Thyroid gland (tissue), 4 donors: ENCODE data around the gene ARFGAP3. TPM values are rescaled to one million over a fixed set of nuclear protein-coding genes. Genes with fewer than 3 reads are reported as not detected.
A peak's percentile ranks its signal among the peaks of the same experiment; 100 is the strongest.

Experiments
- DNase-seq, 2 donors: peaks; one replicate each; pipeline ENCODE4 v3.0.0-alpha.2; 2019
- H3K27ac ChIP-seq, 3 donors: fragments of 200-600 bp; sonication (generic); 1 replicate in 2 of 3; 2 replicates in 1 of 3; pipeline ENCODE4 v1.5.1; 2016 to 2019; ENCODE audit warnings: mild to moderate bottlenecking in 1 of 3, moderate library complexity in 1 of 3
- H3K27me3 ChIP-seq: fragments of 200-600 bp; sonication (generic); one replicate; pipeline ENCODE4 v1.5.1; 2019
- H3K36me3 ChIP-seq, 2 donors: fragments of 200-600 bp; sonication (generic); one replicate each; pipeline ENCODE4 v1.5.1; 2016 to 2019
- H3K4me1 ChIP-seq, 2 donors: fragments of 200-600 bp; sonication (generic); one replicate each; pipeline ENCODE4 v1.5.1; 2017 to 2019
- H3K4me3 ChIP-seq, 3 donors: fragments of 200-600 bp; sonication (generic); replicated peaks in 1 of 3; 1 replicate in 2 of 3; 2 replicates in 1 of 3; pipeline ENCODE4 v1.5.1; 2016; ENCODE audit warnings: mild to moderate bottlenecking in 1 of 3
- H3K9me3 ChIP-seq: fragments of 200-600 bp; sonication (generic); one replicate; pipeline ENCODE4 v1.5.1; 2017
- POLR2A ChIP-seq, 2 donors: fragments of 450-650 bp; IDR thresholded peaks; one replicate each; pipeline ENCODE4 v1.6.1; 2017; ENCODE audit warnings: antibody characterized with exemption in 2 of 2, mild to moderate bottlenecking in 2 of 2, moderate library complexity in 1 of 2
- WGBS, 2 donors: methylation state at CpG; one replicate each; pipeline ENCODE4 v1.1.5; 2017; 5-methylcytosine and 5-hydroxymethylcytosine counted together
- intact Hi-C: fragments of 100-400 bp; cut with DNase I; formaldehyde crosslinking; loops from one replicate; pipeline ENCODE4 v1.15.1; 2023
- total RNA-seq, 4 donors: library from RNA; depleted of rRNA; stranded (reverse); fragments of >200 nt; gene quantifications; one replicate each; pipeline ENCODE4 v1.2.3, GENCODE V29; 2016
- TF ChIP-seq, protein P1 (sequence below), 6 experiments: fragments of 200-600 bp in 3 of 6; fragments of 450-650 bp in 3 of 6; sonication (generic) in 3 of 6; IDR thresholded peaks; one replicate each; pipeline ENCODE4 v1.5.1; 2016 to 2019; ENCODE audit warnings: antibody characterized with exemption in 6 of 6, mild to moderate bottlenecking in 2 of 6, inconsistent platforms in 1 of 6, moderate library complexity in 1 of 6

Gene ARFGAP3
- total RNA-seq, 4 donors from 2014 or later: 82.3 to 106 (median 94.2) TPM

DNA sequence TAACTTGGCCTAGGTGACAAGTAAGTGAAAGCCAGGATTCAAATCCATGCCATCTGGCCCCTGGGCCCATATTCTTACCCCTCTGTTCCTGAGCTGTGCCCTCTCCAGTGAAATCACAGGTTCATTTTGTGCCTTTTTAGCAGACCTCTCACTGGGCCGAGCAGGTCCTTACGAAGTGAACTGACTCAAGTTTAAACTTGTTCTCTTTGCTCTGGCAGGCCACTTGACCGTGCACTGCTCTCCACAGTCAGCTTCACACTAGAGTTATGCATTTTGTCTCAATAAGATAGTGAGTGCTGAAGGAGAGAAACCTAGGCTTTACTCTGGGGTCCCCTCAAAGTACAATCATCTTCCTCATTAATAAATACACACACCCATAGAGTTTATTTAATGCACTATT, 40.7 kb downstream of the ARFGAP3 start:
- Histone ChIP-seq H3K9me3 (no peaks in the 10 kb centered on the region), H3K4me3 (no peak overlapping the region), H3K27ac (peak overlapping the region; percentile 84 to 90 (median 85)), H3K4me1 (peaks cover 56 to 69% of the 10 kb centered on the region in 2 donors), H3K36me3 (peaks cover 0 to under 1% of the 10 kb centered on the region in 2 donors), H3K27me3 (no peaks in the 10 kb centered on the region)
- WGBS, 2 donors: 14 to 49% methylated on average over 3 of the region's 3 CpGs
- peak; percentile 87 to 91 for DNase-seq
- peak in 1 of 2 donors; percentile 76 for TF ChIP-seq POLR2A (IDR thresholded peaks at IDR 0.05)
- TF ChIP-seq, protein P1, sequence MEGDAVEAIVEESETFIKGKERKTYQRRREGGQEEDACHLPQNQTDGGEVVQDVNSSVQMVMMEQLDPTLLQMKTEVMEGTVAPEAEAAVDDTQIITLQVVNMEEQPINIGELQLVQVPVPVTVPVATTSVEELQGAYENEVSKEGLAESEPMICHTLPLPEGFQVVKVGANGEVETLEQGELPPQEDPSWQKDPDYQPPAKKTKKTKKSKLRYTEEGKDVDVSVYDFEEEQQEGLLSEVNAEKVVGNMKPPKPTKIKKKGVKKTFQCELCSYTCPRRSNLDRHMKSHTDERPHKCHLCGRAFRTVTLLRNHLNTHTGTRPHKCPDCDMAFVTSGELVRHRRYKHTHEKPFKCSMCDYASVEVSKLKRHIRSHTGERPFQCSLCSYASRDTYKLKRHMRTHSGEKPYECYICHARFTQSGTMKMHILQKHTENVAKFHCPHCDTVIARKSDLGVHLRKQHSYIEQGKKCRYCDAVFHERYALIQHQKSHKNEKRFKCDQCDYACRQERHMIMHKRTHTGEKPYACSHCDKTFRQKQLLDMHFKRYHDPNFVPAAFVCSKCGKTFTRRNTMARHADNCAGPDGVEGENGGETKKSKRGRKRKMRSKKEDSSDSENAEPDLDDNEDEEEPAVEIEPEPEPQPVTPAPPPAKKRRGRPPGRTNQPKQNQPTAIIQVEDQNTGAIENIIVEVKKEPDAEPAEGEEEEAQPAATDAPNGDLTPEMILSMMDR (IDR thresholded peaks at IDR 0.05): no peak
- intact Hi-C loops: no loop called here

DNA sequence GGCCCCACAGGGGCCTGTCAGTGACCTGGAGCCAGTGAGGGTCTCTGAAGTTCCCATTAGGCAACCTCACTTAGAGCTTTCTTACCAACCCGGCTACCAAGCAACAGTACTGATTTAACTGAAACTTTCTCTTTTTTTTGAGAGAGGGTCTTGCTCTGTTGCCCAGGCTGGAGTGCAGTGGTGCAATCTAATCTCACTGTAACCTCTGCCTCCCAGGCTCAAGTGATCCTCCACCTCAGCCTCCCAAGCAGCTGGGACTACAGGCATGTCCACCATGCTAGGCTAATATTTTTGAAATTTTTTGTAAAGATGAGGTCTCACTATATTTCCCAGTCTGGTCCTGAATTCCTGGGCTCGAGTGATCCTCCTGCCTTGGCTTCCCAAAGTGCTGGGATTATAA, 42.5 kb downstream of the ARFGAP3 start:
- Histone ChIP-seq H3K36me3 (peaks cover 6 to 10% of the 10 kb centered on the region in 2 donors), H3K4me1 (peaks cover 51 to 57% of the 10 kb centered on the region in 2 donors), H3K27ac (peak overlapping the region; percentile 60 to 90 (median 71)), H3K4me3 (no peak overlapping the region), H3K9me3 (no peaks in the 10 kb centered on the region), H3K27me3 (no peaks in the 10 kb centered on the region)
- WGBS, 2 donors: 95 to 96% methylated on average over 2 of the region's 2 CpGs
- TF ChIP-seq, protein P1 (IDR thresholded peaks at IDR 0.05): no peak
- no peak for TF ChIP-seq POLR2A (IDR thresholded peaks at IDR 0.05)
- DNase-seq: no peak
- intact Hi-C loops: no loop called here

DNA sequence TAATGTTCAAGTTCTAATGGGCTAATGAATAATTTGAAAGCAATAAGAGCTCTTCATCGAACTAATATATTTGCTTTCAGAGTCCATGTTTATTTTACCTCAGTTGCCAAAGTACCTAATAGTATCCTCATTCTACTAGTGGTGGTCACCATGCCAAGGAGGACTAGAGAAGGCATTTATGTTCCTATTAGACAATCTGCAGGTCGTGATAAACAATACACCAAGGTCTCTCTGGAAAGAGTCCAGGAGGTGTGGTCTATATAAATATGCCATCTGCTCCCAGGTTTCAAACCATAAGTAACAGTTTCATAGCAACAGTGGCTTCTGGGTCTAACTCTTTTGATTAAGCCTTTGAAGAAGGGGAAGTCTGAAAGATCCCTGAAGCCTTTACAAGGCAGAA, 42.9 kb downstream of the ARFGAP3 start:
- TF ChIP-seq POLR2A (IDR thresholded peaks at IDR 0.05): no peak
- TF ChIP-seq, protein P1 (IDR thresholded peaks at IDR 0.05): no peak
- Histone ChIP-seq H3K4me1 (peaks cover 47 to 53% of the 10 kb centered on the region in 2 donors), H3K4me3 (no peak overlapping the region), H3K36me3 (peaks cover 8 to 10% of the 10 kb centered on the region in 2 donors), H3K9me3 (no peaks in the 10 kb centered on the region), H3K27ac (peak overlapping the region; percentile 60 to 90 (median 71)), H3K27me3 (no peaks in the 10 kb centered on the region)
- WGBS, 2 donors: 36 to 38% methylated on average over 2 of the region's 2 CpGs
- intact Hi-C loops: no loop called here
- DNase-seq: no peak

DNA sequence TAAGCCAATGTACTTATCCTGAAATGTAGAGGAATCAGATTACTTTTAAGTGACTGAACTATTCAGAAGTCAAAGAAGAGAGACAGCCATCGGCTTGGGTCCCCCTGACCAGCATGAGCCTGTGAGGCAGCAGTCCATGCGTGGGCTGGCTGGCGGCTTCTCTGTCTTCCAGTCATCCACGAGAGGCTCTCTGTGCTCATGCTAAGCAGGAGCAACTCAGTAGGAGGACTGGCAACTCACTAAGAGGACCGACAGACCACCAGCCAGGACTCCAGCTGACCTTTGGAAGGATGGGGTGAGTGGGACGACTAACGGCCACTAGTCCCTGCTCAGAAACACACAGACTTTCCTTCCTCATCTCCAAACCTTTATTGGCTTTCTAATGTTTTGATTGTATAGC, 43.6 kb downstream of the ARFGAP3 start:
- intact Hi-C loops: no loop called here
- peak overlapping the region; percentile 60 to 90 (median 71) for H3K27ac ChIP-seq

DNA sequence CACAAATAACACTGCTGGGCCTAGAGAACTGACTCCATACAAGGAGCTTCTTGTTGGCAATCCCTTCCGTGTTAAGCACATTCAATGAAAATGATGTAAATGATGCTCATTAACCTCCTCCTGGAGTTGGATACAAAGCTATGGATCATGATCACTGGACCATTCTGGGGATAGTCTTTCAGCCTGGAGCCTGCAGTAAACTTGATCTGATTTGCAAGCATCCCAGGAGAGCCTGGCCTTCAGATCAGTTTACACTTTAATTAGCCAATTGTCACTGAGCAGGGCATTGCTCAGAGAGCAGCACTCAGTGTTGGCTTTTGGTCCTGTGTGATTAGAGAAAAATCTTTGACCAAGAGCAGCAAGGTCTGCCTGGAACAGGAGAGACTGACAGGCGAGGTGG, 45.6 kb downstream of the ARFGAP3 start:
- TF ChIP-seq POLR2A (IDR thresholded peaks at IDR 0.05): no peak
- TF ChIP-seq, protein P1 (IDR thresholded peaks at IDR 0.05): no peak
- Histone ChIP-seq H3K4me3 (no peak overlapping the region), H3K27ac (peak overlapping the region in 1 of 3 donors; percentile 64), H3K27me3 (no peaks in the 10 kb centered on the region), H3K36me3 (peaks cover 26% of the 10 kb centered on the region in 2 donors), H3K9me3 (no peaks in the 10 kb centered on the region), H3K4me1 (peaks cover 32 to 46% of the 10 kb centered on the region in 2 donors)
- 82 to 88% methylated on average over 2 of the region's 2 CpGs for WGBS, 2 donors
- intact Hi-C loops: no loop called here
- DNase-seq: no peak

More for the DNA sequence above, 43.6 kb downstream of the ARFGAP3 start:
- peak; percentile 61 to 64 for DNase-seq
- Histone ChIP-seq H3K27me3 (no peaks in the 10 kb centered on the region), H3K4me1 (peaks cover 42 to 49% of the 10 kb centered on the region in 2 donors), H3K4me3 (no peak overlapping the region), H3K36me3 (peaks cover 12 to 14% of the 10 kb centered on the region in 2 donors), H3K9me3 (no peaks in the 10 kb centered on the region)
- TF ChIP-seq, protein P1 (IDR thresholded peaks at IDR 0.05): no peak
- TF ChIP-seq POLR2A (IDR thresholded peaks at IDR 0.05): no peak
- 39 to 44% methylated on average over 5 to 7 of the region's 7 CpGs for WGBS, 2 donors
